SU-DHL-6 (cell line): ENCODE results near the gene LMO7.

Experiments
- CTCF ChIP-seq: fragments of 200-600 bp; sonication (generic); IDR thresholded peaks from one replicate; pipeline ENCODE4 v1.5.1; 2017; ENCODE audit warnings: antibody characterized with exemption, mild to moderate bottlenecking, low read length, moderate library complexity; ENCODE audit not compliant: insufficient read depth, poor library complexity, severe bottlenecking
- EZH2phosphoT487 ChIP-seq: fragments of 200-600 bp; sonication (generic), shearing (Covaris generic); conservative IDR thresholded peaks from 2 replicates; pipeline ENCODE4 v1.6.1; 2018; ENCODE audit warnings: mild to moderate bottlenecking, antibody characterized with exemption, low read length, moderate library complexity, mixed read lengths

DNA sequence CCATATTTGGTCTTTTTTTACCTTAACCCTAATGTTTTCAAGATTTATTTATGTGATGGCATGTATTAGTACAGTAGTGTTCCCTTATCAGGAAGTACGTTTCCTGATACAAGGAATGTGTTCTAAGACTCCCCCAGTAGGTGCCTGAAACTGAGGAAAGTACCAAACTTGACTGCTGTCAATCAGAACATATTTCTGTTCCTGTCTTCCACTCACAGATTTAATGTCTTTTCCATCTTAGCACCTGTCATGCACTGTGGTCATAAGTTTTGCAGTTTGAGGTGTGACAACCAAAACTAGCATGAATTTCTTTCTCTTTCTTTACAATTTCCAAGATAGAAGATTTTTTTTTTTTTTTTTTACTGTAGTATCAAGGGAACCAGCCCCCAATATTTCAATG lies 62.9 kb downstream of the LMO7 start:
- TF ChIP-seq CTCF (no peak), EZH2phosphoT487 (no peak)
